ENCODE data around the gene TMPRSS11E.
"Not testable (repeated sequence)": the region's sequence is repeated elsewhere in the genome, so short reads cannot be mapped to it uniquely, and the experiment has no call there.

DNA sequence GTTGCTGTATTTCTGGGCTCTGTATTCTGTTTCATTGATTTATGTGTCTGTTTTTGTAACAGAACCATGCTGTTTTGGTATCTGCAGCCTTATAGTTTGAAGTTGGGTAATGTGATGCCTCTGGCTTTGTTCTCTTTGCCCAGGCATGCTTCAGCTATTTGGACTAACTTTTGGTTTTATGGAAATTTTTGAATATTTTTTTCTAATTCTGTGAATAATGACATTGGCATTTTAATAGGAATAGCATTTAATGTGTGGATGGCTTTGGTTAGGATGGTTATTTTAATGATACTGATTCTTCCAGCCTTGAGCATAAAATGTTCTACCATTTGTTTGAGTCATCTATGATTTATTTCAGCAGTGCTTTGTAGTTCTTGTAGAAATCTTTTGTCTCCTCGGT, 75.0 kb downstream of the TMPRSS11E start:
- TF ChIP-seq, protein P1, sequence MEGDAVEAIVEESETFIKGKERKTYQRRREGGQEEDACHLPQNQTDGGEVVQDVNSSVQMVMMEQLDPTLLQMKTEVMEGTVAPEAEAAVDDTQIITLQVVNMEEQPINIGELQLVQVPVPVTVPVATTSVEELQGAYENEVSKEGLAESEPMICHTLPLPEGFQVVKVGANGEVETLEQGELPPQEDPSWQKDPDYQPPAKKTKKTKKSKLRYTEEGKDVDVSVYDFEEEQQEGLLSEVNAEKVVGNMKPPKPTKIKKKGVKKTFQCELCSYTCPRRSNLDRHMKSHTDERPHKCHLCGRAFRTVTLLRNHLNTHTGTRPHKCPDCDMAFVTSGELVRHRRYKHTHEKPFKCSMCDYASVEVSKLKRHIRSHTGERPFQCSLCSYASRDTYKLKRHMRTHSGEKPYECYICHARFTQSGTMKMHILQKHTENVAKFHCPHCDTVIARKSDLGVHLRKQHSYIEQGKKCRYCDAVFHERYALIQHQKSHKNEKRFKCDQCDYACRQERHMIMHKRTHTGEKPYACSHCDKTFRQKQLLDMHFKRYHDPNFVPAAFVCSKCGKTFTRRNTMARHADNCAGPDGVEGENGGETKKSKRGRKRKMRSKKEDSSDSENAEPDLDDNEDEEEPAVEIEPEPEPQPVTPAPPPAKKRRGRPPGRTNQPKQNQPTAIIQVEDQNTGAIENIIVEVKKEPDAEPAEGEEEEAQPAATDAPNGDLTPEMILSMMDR (IDR thresholded peaks at IDR 0.05; ENCODE audit: insufficient read depth, low read depth, low read length), result not testable (repeated sequence)
- TF ChIP-seq EZH2 (IDR thresholded peaks at IDR 0.05; ENCODE audit: insufficient read depth, low read length), result not testable (repeated sequence)

Data from astrocyte (in vitro differentiated cells and primary cell).